ENCODE data around the gene PSMA6. TPM values are rescaled to one million over a fixed set of nuclear protein-coding genes. Genes with fewer than 3 reads are reported as not detected.
A peak's percentile ranks its signal among the peaks of the same experiment; 100 is the strongest.

PSMA6 gene
- total and polyA plus RNA-seq, 2 of the 13 experiments (the other 11 are each of a cell fraction or from before 2014, with no cell fraction given): 525 to 1,109 TPM

GRCh38 chr14:35355981-35356841 is 64.0 kb downstream of the PSMA6 start (continued):
- TF ChIP-seq ZBTB34 (CRISPR knock-in tag; IDR thresholded peaks at IDR 0.05) (peak; percentile 57; the same call in 1 of the 2 replicates), ZNF225 (CRISPR knock-in tag; IDR thresholded peaks at IDR 0.05) (no peak), NFATC3 (CRISPR knock-in tag; IDR thresholded peaks at IDR 0.05) (0 out of 2 replicates have a peak, but pooled peaks have one; percentile 23), RFX3 (CRISPR knock-in tag; IDR thresholded peaks at IDR 0.05) (peak; percentile 4; the same call in 1 of the 2 replicates), SKIL (CRISPR knock-in tag; IDR thresholded peaks at IDR 0.05; ENCODE audit: borderline replicate concordance) (no peak), ZNF563 (CRISPR knock-in tag; IDR thresholded peaks at IDR 0.05) (0 out of 2 replicates have a peak, but pooled peaks have one; percentile 46), ZNF264 (CRISPR knock-in tag; IDR thresholded peaks at IDR 0.05) (peak; percentile 46; the same call in 1 of the 2 replicates), ZNF709 (CRISPR knock-in tag; IDR thresholded peaks at IDR 0.05) (0 out of 2 replicates have a peak, but pooled peaks have one; percentile 32), PATZ1 (CRISPR knock-in tag; IDR thresholded peaks at IDR 0.05) (peak; percentile 47), HHEX (CRISPR knock-in tag; IDR thresholded peaks at IDR 0.05) (peak; percentile 42; the same call in 1 of the 2 replicates), ZNF652 (CRISPR knock-in tag; IDR thresholded peaks at IDR 0.05; ENCODE audit: borderline replicate concordance, low read depth) (0 out of 2 replicates have a peak, but pooled peaks have one; percentile 23), ETV6 (CRISPR knock-in tag; conservative IDR thresholded peaks at IDR 0.05) (no peak), ARID2 (CRISPR knock-in tag; IDR thresholded peaks at IDR 0.05; ENCODE audit: borderline replicate concordance) (peak; percentile 91)
- TF ChIP-seq, protein P1, sequence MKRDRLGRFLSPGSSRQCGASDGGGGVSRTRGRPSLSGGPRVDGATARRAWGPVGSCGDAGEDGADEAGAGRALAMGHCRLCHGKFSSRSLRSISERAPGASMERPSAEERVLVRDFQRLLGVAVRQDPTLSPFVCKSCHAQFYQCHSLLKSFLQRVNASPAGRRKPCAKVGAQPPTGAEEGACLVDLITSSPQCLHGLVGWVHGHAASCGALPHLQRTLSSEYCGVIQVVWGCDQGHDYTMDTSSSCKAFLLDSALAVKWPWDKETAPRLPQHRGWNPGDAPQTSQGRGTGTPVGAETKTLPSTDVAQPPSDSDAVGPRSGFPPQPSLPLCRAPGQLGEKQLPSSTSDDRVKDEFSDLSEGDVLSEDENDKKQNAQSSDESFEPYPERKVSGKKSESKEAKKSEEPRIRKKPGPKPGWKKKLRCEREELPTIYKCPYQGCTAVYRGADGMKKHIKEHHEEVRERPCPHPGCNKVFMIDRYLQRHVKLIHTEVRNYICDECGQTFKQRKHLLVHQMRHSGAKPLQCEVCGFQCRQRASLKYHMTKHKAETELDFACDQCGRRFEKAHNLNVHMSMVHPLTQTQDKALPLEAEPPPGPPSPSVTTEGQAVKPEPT (CRISPR knock-in tag; IDR thresholded peaks at IDR 0.05; ENCODE audit: low read depth): no peak
- TF ChIP-seq, protein P2, sequence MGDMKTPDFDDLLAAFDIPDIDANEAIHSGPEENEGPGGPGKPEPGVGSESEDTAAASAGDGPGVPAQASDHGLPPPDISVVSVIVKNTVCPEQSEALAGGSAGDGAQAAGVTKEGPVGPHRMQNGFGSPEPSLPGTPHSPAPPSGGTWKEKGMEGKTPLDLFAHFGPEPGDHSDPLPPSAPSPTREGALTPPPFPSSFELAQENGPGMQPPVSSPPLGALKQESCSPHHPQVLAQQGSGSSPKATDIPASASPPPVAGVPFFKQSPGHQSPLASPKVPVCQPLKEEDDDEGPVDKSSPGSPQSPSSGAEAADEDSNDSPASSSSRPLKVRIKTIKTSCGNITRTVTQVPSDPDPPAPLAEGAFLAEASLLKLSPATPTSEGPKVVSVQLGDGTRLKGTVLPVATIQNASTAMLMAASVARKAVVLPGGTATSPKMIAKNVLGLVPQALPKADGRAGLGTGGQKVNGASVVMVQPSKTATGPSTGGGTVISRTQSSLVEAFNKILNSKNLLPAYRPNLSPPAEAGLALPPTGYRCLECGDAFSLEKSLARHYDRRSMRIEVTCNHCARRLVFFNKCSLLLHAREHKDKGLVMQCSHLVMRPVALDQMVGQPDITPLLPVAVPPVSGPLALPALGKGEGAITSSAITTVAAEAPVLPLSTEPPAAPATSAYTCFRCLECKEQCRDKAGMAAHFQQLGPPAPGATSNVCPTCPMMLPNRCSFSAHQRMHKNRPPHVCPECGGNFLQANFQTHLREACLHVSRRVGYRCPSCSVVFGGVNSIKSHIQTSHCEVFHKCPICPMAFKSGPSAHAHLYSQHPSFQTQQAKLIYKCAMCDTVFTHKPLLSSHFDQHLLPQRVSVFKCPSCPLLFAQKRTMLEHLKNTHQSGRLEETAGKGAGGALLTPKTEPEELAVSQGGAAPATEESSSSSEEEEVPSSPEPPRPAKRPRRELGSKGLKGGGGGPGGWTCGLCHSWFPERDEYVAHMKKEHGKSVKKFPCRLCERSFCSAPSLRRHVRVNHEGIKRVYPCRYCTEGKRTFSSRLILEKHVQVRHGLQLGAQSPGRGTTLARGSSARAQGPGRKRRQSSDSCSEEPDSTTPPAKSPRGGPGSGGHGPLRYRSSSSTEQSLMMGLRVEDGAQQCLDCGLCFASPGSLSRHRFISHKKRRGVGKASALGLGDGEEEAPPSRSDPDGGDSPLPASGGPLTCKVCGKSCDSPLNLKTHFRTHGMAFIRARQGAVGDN (CRISPR knock-in tag; IDR thresholded peaks at IDR 0.05): peak; percentile 29; the same call in 1 of the 2 replicates
